GM21786 (cell line): ENCODE data around the gene STRN3.
"Not testable (repeated sequence)": the region's sequence is repeated elsewhere in the genome, so short reads cannot be mapped to it uniquely, and the experiment has no call there.

Experiments
- ATAC-seq: cut with Tn5 transposase; IDR thresholded peaks from one replicate; pipeline ENCODE4 v1.9.1; 2021; ENCODE audit not compliant: unreplicated experiment

The STRN3 gene

DNA sequence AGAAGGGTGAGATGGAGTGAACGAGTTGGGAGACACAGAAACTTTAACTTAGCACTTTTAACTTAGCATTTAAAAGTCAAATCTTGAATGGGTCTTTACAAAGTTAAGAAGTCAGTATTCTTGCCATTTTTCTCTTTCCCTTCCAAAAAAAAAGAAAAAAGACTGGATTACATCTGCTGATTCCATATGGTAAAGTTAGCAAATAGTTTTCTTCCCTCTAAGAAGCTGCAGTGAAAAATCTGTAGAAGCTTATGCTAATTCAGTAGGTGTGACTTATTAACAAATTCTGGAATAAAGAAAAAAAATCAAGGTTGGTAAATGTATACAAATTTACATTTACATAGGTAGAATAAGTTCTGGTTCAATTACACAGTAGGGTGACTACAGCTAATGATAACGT is 100.9 kb downstream of the STRN3 start:
- no peak for ATAC-seq

DNA sequence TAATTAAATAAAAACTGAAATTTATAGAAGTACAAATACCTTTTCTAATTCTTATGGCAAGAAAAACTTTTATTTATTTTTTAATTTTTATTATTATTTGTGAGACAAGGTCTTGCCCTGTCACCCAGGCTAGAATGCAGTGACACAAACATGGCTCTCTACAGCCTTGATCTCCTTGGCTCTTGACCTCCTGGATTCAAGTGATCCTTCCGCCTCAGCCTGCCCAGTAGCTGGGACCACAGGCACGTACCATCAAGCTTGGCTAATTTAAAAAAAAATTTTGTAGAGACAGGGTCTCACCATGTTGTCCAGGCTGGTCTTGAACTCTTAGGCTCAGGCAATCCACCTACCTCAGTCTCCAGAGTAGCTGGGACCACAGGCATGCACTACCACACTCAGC is 104.4 kb downstream of the STRN3 start:
- ATAC-seq, result no peak

DNA sequence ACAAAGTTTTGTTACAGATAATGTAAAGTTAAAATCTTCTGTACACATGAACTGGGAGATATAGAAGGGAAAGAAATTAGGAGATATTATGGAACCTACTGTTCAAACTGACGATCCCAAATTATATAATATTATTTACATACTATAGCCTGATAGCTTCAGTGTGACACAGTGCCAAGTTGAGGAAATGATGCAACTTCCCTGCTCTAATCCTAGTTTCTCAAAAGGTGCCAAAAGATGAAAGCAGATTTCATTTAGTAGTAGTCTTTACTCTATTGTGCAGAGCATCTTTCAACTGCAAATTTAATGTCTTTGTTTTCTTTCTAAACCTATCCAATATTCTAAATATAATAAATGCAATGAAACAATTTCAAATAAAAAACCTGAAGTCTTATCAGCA is 104.9 kb downstream of the STRN3 start:
- no peak for ATAC-seq

DNA sequence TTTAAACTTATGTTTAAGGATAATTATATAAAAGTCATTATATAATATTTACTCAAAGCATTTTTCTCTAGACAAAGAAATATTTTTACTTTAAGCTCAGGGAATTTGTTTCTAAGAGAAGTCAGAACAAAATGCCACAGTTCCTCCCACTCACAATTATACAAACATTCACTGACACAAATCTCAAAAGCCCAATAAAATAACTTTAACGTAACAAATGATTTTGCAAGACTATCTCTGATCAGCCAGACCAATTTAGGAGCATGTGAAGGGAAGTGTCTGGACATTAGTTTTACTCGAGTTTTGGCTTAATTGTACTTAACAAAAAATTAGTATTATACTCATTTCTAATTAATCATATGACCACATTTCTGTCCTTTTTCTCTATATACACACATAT is 110.6 kb downstream of the STRN3 start:
- no peak for ATAC-seq

DNA sequence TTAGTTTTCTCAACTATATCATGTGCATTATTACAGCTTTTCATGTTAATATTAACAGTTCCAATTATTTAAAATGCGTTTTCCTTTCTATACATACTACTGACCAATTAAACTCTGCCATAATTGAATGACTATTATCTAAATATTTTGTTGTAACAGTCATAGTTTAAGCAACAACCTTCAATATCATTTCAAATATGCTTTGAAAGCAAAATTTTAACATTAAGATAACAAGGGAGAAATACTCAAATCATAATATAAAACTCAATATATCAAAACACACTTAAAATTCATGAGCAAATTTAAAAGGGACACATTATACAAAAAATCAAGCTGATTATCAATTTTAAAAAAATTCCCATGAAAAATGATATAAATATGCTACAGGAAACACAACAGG is 111.4 kb downstream of the STRN3 start:
- ATAC-seq, result no peak

DNA sequence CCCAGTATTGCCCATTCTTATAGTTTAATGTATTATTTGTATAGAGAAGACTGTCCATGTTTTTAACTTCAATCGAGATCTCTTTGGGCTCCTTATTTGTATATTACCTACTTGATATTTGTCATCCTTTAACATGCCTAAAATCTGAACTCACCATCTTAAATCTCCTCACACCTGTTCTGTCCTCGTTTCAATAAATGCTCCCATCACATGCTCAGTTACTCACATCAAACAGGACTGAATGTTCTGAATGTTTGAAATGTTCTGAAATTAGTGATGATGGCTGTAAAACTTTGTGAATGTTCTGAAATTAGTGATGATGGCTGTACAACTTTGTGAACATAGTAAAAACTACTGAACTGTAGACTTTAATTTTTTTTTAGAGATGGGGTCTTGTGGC is 117.4 kb downstream of the STRN3 start:
- no peak for ATAC-seq

DNA sequence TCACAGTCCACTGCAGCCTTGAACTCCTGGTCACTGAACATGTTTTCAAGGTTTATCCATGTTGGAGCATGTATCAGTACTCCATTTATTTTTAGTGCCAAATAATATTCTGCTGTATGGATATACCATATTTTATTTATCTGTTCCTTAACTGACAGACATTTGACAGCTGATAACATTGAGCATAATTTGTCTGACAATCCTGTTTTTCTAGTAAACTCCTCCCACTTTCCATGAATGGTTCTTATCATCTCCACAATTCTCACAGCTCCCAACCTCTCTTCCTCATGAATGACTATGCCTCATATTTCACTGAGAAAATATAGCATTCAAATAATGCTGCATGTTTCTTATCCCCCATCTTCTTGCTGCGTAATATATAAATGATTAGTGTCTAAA is 118.5 kb downstream of the STRN3 start:
- no peak for ATAC-seq

DNA sequence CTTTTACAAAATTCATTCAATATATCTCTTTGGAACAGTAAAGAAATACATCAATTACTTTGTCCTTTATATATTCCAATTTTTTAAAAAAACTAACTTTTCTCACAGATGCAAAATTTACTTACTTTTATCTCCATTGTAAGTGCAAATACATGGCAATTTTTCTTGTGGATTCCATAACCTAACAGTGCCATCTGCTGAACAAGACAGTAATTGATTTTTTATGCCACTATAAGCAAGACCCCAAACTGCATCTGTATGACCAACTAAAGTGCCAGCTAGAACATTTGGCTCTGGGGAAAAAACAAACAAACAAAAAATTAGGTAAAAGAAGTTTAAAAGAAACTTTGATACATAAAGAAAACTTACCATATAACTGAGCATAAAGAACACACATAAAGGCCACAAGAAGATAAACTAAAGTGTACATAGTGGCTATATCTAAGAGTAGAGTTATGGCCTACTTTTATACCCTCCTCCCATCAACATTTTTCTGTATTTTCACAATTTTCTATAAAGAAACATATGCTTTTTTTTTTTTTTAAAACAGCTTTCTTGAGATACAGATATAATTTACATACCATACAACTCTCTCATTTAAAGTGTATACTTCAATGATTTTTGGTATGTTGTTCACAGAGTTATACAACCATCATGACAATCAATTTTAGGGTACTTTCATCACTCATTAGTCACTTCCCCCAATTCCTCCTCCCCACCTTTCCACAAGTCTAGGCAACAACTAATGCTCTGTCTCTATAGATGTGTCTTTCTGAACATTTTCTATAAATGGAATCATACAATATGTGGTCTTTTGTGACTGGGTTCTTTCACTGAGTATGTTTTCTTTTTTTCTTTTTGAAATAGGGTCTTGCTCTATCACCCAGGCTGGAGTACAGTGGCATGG is 119.2 kb downstream of the STRN3 start:
- no peak for ATAC-seq

DNA sequence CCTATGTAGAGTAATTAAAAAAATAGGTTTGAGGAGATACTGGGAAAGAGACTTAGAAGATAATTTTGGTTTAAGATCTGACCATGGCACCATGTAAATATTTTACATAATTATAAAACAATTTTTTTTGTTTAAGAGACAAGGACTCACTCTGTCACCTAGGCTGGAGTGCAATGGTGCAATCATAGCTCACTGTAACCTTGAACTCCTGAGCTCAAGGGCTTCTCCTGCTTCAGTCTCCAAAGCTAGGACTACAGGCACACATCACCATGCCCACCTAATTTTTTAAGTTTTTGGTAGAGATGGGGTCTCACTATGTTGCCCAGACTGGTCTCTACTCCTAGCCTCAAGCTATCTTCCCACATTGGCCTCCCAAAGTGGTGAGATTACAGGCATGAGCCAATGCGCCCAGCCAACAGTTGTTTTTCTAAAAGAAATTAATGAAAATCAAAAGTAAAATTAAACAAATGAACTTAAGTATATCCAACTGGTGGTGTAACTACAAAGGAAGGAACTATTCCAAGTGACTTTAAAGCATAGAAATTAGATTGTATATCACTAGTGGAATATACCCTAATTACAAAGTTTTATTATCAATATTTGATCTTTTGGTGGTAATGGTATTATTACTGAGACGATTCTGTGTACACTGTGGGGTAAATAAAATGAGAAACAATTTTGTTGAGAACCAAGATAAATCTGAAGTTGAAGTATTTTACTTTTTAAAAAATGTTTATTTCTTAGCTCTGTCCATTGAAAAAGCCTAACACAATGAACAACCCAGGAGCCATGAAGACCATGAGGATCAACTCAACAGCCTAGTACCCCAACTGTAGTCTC is 122.7 kb downstream of the STRN3 start:
- ATAC-seq, result no peak

DNA sequence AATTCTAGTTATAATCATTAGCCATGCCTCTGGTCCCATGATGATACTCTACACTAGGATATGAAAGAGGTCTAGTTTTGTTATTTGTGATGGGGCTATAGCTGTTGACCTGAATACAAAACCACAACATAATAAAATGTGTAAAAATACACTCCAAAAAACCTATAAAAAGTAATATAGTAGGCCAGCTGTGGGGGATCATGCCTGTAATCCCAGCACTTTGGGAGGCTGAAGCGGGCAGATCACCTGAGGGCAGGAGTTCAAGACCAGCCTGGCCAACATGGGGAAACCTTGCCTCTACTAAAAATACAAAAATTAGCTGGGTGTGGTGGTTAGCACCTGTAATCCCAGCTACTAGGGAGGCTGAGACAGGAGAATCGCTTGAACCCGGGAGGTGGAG is 129.1 kb downstream of the STRN3 start:
- ATAC-seq, result not testable (repeated sequence)

DNA sequence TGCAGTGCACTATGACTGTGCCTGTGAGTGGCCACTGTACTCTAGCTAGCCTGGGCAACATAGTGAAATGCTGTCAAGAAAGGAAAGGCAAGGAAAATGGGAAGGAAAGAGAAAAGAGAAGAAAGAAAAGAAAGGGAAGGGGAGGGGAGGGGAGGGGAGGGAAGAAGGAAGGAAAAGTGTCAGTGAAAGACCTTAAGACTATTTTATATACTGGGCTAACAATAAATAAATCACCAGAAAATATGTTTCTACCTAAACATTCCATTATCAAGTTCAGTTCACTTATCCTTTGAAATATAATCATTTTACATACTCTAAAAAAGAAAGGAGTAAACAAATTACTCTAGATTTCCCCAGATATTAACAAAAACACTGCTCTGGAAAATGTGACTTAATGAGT is 129.7 kb downstream of the STRN3 start:
- no peak for ATAC-seq

DNA sequence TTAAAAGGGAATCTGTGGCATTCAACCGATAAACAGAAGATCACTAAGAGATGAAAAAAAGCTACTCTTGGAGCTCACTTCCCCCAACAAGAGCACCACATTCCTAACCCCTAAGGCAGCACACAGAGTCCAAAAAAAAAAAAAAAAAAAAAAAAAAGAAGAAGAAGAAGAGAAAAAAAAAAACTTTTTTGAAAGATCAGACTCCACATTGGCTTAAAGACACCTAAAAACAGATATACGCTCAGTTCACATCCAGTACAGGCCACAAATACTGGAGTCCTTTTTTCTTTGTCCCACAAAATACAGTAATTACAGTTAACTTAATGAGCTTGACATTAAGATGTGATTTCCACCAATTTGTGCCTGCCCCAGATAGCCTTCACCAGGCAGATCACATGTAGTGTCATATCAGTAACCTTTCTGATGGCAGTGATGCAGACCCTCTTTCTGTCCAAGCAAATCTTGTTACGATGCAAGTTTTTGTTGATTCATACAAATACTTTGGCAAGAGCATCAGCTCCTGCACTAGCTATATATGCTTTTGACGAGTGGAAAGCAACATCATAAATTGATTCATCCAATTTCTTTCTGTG is 131.2 kb downstream of the STRN3 start:
- no peak for ATAC-seq

DNA sequence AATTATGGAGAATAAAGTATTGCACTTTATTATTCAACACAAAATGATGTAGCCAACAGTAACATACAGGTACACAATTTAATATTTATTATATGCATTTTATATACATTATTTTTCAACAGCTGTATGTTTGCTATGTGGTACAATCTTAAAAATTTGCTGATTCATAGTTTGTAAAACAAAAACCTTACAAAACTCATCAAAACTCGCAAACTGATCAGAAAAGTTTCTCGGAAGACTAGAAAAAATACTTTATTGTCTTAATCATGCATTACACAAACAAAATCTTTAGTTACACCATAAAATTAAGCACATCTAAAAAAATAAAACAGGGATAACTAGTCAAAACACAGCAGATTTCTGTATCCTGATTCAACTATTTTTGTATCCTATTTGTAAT is 132.4 kb downstream of the STRN3 start:
- no peak for ATAC-seq

DNA sequence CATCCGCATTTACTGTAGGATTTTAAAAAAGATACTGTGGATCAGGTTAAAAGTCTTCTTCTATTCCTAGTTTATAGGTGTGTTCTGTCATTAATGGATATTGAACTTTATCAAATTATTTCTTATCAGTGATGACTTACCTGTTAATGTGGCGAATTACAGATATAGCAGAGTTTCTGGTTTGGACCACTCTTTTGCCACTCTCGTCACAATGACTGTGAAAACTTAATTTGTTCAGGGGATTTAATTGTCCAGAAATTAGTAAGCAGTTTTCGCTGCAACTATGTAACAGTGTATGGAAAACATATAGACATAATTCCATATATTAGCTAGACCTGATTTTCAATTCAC is 137.0 kb downstream of the STRN3 start:
- no peak for ATAC-seq

DNA sequence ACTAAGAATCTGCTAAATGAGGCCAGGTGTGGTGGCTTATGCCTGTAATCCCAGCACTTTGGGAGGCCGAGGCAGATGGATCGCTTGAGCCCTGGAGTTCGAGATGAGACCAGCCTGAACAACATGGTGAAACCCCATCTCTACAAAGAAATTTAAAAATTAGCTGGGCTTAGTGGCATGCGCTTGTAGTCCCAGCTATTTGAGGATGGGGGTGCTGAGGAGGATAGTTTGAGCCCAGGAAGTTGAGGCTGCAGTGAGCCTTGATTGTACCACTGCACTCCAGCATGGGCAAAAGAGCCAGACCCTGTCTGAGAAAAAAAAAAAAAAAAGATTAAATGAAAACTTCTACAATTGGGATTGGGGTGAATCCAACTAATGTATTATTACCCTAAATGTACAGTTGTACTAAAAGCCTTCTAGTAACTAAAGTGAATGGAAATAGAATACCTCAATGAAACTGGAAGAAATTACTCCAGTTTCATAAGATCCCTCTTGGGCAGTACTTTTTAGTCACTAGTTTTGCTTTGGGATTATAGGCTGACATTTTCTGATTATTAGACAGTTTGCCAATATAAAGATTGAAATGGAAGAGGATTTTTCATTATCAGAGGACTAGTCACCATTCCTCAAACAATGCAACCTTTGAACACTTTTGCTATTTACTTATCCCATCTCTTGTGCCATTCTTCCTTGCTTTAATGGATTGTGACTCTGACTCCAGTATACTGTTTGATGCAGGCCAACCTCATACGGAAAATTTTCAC is 137.5 kb downstream of the STRN3 start:
- no peak for ATAC-seq

DNA sequence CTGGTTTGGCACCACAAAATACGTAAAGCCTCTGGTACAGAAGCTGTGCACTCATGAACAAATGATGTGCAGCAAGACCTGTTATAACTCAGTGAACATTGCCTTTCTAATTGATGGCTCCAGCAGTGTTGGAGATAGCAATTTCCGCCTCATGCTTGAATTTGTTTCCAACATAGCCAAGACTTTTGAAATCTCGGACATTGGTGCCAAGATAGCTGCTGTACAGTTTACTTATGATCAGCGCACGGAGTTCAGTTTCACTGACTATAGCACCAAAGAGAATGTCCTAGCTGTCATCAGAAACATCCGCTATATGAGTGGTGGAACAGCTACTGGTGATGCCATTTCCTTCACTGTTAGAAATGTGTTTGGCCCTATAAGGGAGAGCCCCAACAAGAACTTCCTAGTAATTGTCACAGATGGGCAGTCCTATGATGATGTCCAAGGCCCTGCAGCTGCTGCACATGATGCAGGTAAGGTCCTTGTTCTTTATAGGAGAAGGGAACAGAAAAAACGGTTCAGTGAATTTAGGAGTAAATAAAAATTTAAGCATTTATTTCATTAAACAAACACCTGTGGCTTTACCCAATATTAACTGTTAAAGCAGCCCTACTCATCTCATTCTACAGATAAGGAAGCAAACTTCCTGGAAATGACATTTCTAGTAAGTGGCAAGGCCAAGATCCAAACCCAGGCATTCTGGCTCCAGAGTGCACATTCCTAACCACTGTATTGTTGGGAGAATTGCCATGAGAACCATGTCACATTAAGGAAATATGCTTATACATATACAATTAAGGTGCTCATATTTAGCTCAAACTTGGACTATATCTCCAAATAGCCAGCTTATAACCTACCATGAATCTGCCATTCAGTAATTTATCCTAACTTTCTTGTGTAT is 140.1 kb downstream of the STRN3 start:
- ATAC-seq, result no peak

DNA sequence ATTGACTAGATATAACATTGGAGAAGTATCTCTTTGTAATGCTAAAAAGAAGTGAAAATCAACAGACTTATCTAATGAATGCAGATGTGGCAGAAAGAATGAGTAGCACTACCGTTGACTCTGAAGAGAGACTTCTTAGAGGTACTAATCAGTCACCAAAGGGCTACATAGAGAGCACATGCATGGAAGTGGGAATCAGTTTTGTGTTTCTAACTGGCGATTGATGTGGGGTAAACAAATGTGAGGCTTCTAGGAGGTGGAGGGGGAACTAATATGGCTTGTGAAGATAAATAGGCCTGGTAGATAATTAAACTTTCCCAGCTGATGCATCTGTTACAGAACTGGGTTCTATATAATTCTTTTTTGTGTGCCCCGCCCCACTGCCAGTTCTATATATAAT is 141.3 kb downstream of the STRN3 start:
- ATAC-seq, result no peak

DNA sequence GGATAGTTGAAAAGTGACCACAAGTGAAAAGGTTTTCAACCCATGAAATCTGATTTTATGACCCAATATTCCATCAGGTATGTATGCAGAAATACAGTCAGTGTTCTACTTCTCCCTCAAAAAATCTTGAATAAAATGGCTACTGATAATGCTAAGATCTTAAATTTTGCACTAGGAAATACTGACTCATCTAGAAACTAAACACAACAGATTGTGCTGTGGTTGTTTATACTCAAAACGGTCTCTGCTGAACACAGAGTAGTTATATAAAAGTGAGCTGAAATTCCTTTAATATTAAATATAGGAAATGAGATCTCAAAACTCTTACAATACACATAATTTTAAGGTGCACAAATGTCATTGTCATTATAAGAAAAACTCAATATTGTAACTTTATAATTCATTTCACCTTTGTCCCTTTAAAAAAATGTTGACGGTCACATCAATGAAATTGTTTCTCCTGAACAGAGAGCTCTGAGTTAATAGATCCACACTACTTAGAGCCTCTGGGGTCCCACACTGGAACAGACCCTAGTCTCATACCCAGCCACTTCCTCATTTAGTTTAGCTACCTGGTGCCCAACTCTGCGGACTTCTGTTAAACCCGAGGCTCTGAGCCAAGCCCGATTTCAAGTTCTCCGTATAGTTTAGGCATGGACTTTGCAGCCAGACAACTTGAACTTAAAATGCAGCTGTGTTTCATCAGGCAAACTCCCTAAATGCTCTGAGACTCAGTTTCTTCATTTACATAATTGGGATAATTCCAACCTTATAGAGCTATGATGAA is 142.5 kb downstream of the STRN3 start:
- no peak for ATAC-seq

DNA sequence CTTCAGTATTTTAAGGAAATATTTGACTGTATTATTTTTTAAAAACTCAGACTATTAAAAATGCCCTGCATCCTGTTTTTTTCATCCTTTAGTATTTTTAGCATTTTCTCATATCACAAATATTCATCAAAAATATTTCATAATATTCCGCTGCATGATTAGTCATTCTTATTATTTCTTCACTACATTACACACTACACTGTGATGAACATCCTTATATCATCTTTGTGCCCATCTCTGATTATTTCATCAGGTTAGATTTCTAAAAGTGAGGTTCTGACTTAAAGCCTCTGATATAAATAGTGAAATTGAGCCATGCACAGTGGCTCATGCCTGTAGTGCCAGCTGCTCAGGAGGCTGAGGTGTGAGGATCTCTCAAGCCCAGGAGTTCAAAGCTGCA is 143.7 kb downstream of the STRN3 start:
- ATAC-seq, result no peak
